DND-41 (cell line): ENCODE results near the gene ARRB1.

Experiments used
- ATAC-seq: fragments of 200-7000 bp; cut with Tn5 transposase; 3 replicates; pipeline ENCODE4 v1.9.1; 2021; ENCODE audit warnings: low read depth; ENCODE audit not compliant: insufficient read depth
- DNase-seq: peaks from one replicate; pipeline ENCODE4 v3.0.0-alpha.2; 2020
- H2AFZ ChIP-seq: 2 replicates; pipeline ENCODE4 v1.6.0; 2012; ENCODE audit warnings: low read depth, low read length
- H3K27ac ChIP-seq: 2 replicates; pipeline ENCODE4 v1.5.1; 2012; ENCODE audit warnings: low read length, inconsistent platforms
- H3K27me3 ChIP-seq: fragments of 200-600 bp; sonication (generic); 2 replicates; pipeline ENCODE4 v1.6.0; 2012; ENCODE audit warnings: low read length, mild to moderate bottlenecking, inconsistent platforms; ENCODE audit not compliant: insufficient read depth, poor library complexity
- H3K36me3 ChIP-seq: 2 replicates; pipeline ENCODE4 v1.5.1; 2012; ENCODE audit warnings: low read length, inconsistent platforms; ENCODE audit not compliant: insufficient read depth
- H3K4me1 ChIP-seq: 2 replicates; pipeline ENCODE4 v1.5.1; 2012; ENCODE audit warnings: mild to moderate bottlenecking, low read length; ENCODE audit not compliant: insufficient read depth
- H3K4me2 ChIP-seq: 2 replicates; pipeline ENCODE4 v1.6.0; 2012; ENCODE audit warnings: mild to moderate bottlenecking, moderate library complexity, low read length, inconsistent platforms; ENCODE audit not compliant: insufficient read depth
- H3K4me3 ChIP-seq, 2 experiments: fragments of 200-600 bp in 1 of 2; shearing (Covaris generic) in 1 of 2; 2 replicates each; pipeline ENCODE4 v1.5.1; 2012 to 2016; ENCODE audit warnings: inconsistent platforms in 2 of 2, low read length in 2 of 2, mild to moderate bottlenecking in 2 of 2, low read depth in 1 of 2, moderate library complexity in 1 of 2
- H3K79me2 ChIP-seq: 2 replicates; pipeline ENCODE4 v1.6.0; 2012; ENCODE audit warnings: low read length, inconsistent platforms; ENCODE audit not compliant: insufficient read depth
- H3K9ac ChIP-seq: 2 replicates; pipeline ENCODE4 v1.6.0; 2012; ENCODE audit warnings: low read depth, mild to moderate bottlenecking, inconsistent platforms, low read length, moderate library complexity
- H3K9me3 ChIP-seq: 2 replicates; pipeline ENCODE4 v1.5.1; 2012; ENCODE audit warnings: low read length, moderate library complexity, mild to moderate bottlenecking, inconsistent platforms; ENCODE audit not compliant: insufficient read depth, severe bottlenecking
- H4K20me1 ChIP-seq: 2 replicates; pipeline ENCODE4 v1.6.0; 2012; ENCODE audit warnings: low read length; ENCODE audit not compliant: insufficient read depth
- CTCF ChIP-seq: IDR thresholded peaks from 2 replicates; pipeline ENCODE4 v1.5.1; 2012; ENCODE audit warnings: borderline replicate concordance, low read length, moderate library complexity, mild to moderate bottlenecking; ENCODE audit not compliant: poor library complexity, severe bottlenecking; ENCODE audit errors: extremely low read depth
- EZH2 ChIP-seq: IDR thresholded peaks from 3 replicates; pipeline ENCODE4 v1.6.1; 2012; ENCODE audit warnings: borderline replicate concordance, low read depth, mild to moderate bottlenecking, moderate library complexity, low read length, inconsistent platforms; ENCODE audit not compliant: severe bottlenecking

The ARRB1 gene

DNA sequence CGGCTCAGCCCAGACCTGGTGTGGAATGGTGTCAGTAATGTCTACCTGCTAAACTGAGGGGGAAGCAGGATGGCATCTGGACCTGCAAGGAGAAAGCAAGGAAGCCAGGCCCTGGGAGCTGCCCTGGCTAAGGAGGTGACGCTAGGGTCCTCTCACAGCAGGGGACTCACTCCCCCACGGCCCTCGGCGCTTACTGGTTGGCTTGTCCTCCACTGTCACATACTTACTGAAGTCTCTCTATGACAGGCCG lies 62.0 kb downstream of the ARRB1 start:
- H3K9ac ChIP-seq, result no peak overlapping the region
- no peaks in the 10 kb centered on the region for H3K9me3 ChIP-seq
- H3K4me2 ChIP-seq, result no peak overlapping the region
- peaks cover 6% of the 10 kb centered on the region; the same call in 1 of the 2 replicates for H3K36me3 ChIP-seq
- no peaks in the 10 kb centered on the region; the same call in 1 of the 2 replicates for H3K79me2 ChIP-seq
- H2AFZ ChIP-seq, result no peak overlapping the region
- ATAC-seq (no peak), DNase-seq (no peak)
- H4K20me1 ChIP-seq, result peaks cover 24% of the 10 kb centered on the region
- H3K27me3 ChIP-seq, result no peaks in the 10 kb centered on the region
- no peaks in the 10 kb centered on the region for H3K4me1 ChIP-seq
- no peak overlapping the region for H3K4me3 ChIP-seq
- TF ChIP-seq CTCF (no peak), EZH2 (no peak)
- H3K27ac ChIP-seq, result no peak overlapping the region

DNA sequence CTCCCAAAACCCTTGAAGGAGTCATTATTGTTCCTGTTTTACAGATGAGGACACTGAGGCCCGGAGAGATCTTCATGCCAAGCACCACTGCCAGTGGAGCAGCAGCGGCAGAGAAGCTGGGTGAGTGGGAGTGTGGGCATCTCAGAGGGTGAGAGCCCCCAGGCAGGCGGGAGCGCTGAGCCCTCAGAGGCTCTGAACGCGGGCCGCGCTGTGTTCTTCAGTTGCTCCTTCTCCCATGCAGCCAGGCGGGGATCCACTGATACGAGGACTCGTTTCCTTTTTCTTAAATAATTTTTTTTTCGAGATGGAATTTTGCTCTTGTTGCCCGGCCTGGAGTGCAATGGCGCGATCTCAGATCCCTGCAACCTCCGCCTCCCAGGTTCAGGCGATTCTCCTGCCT lies 63.9 kb downstream of the ARRB1 start:
- H3K9me3 ChIP-seq, result no peaks in the 10 kb centered on the region
- no peak overlapping the region for H3K9ac ChIP-seq
- no peaks in the 10 kb centered on the region for H3K27me3 ChIP-seq
- H4K20me1 ChIP-seq, result peaks cover 16% of the 10 kb centered on the region; the same call in 1 of the 2 replicates
- H3K36me3 ChIP-seq, result peaks cover 6% of the 10 kb centered on the region
- TF ChIP-seq EZH2 (no peak), CTCF (no peak)
- H3K4me2 ChIP-seq, result no peak overlapping the region
- no peak overlapping the region for H2AFZ ChIP-seq
- no peak for ATAC-seq
- DNase-seq, result no peak
- H3K4me3 ChIP-seq, result no peak overlapping the region
- no peaks in the 10 kb centered on the region for H3K4me1 ChIP-seq
- H3K79me2 ChIP-seq, result no peaks in the 10 kb centered on the region; the same call in 1 of the 2 replicates
- H3K27ac ChIP-seq, result no peak overlapping the region

GRCh38 chr11:75286826-75287465 lies 64.5 kb downstream of the ARRB1 start:
- Histone ChIP-seq H3K27me3 (no peaks in the 10 kb centered on the region), H3K79me2 (no peaks in the 10 kb centered on the region; the same call in 1 of the 2 replicates), H3K9me3 (no peaks in the 10 kb centered on the region), H2AFZ (no peak overlapping the region), H3K4me1 (no peaks in the 10 kb centered on the region), H3K27ac (no peak overlapping the region), H4K20me1 (peaks cover 13% of the 10 kb centered on the region; the same call in 1 of the 2 replicates), H3K36me3 (peaks cover 6% of the 10 kb centered on the region), H3K4me3 (no peak overlapping the region), H3K9ac (no peak overlapping the region), H3K4me2 (no peak overlapping the region)
- ATAC-seq (no peak), DNase-seq (no peak)
- TF ChIP-seq EZH2, result no peak
- no peak for TF ChIP-seq CTCF

DNA sequence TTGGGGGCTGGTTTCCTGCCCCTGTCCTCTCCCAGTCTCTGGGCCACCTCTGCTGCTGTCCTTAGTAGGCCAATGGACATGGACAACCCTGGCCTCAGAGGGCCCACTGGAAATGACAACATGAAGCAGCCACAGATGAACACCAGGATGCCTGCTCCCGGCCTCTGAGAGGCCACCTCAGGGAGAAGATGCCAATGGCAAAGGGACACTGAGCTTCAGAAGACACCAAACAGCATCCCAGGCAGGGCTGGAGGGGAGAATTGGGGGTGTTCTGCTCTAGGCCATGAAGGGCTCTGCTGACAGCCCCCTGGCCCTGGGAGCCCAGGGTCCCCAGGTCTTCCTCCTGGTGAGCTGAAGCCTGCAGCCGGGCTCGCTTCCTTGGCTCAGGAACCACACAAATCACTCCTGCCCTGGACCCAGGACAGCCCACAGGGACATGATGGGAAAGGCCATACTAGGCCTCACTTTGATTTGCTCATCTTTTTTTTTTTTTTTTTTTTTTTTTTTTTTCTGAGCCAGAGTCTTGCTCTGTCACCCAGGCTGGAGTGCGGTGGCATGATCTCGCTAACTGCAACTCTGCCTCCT lies 65.6 kb downstream of the ARRB1 start:
- no peak overlapping the region for H3K9ac ChIP-seq
- no peak for ATAC-seq
- no peak overlapping the region for H2AFZ ChIP-seq
- H3K27me3 ChIP-seq, result no peaks in the 10 kb centered on the region
- H3K36me3 ChIP-seq, result peaks cover 13% of the 10 kb centered on the region
- no peak overlapping the region for H3K27ac ChIP-seq
- TF ChIP-seq CTCF (no peak), EZH2 (no peak)
- no peak overlapping the region for H3K4me3 ChIP-seq
- no peaks in the 10 kb centered on the region for H3K4me1 ChIP-seq
- H3K9me3 ChIP-seq, result no peaks in the 10 kb centered on the region
- DNase-seq, result no peak
- H4K20me1 ChIP-seq, result peaks cover 7% of the 10 kb centered on the region; the same call in 1 of the 2 replicates
- H3K4me2 ChIP-seq, result no peak overlapping the region
- no peaks in the 10 kb centered on the region for H3K79me2 ChIP-seq
